GM12873 (cell line): ENCODE data around the gene MAZ.

ENCODE experiments used
- CTCF ChIP-seq: IDR thresholded peaks from 2 replicates; pipeline ENCODE4 v1.5.1; 2012; ENCODE audit warnings: low read depth, mild to moderate bottlenecking, moderate library complexity, low read length, control low read depth; ENCODE audit not compliant: insufficient read depth; ENCODE audit errors: missing control alignments

MAZ gene

GRCh38 chr16:29815793-29816693, 9.7 kb downstream of the MAZ start, which contains the start of gene PAGR1:
Gene PAGR1 (plus strand): TSS chr16:29816152. CDS start chr16:29816526, 374 bp downstream.
- peak; percentile 92 for TF ChIP-seq CTCF

GRCh38 chr16:29816694-29817441, 10.5 kb downstream of the MAZ start:
- TF ChIP-seq CTCF = peak; percentile 56

GRCh38 chr16:29818082-29818481, 11.8 kb downstream of the MAZ start:
- no peak for TF ChIP-seq CTCF

- TF ChIP-seq CTCF = no peak
Measured at GRCh38 chr16:29819506-29819905, 13.2 kb downstream of the MAZ start.

- no peak for TF ChIP-seq CTCF
Measured at GRCh38 chr16:29820271-29820701, 14.0 kb downstream of the MAZ start, which contains the start of gene MVP. Gene MVP (plus strand): TSS chr16:29820462. CDS start chr16:29830550, 10,088 bp downstream.

- no peak for TF ChIP-seq CTCF
Measured at GRCh38 chr16:29820730-29821642, 14.7 kb downstream of the MAZ start.
